ENCODE measurements around the gene SNED1.

SNED1 gene

GRCh38 chr2:241133436-241133820 is 135.0 kb downstream of the SNED1 start:
- DNase-seq, result no peak

- DNase-seq, result no peak
Observed at GRCh38 chr2:241134711-241135110, 136.3 kb downstream of the SNED1 start.

DNA sequence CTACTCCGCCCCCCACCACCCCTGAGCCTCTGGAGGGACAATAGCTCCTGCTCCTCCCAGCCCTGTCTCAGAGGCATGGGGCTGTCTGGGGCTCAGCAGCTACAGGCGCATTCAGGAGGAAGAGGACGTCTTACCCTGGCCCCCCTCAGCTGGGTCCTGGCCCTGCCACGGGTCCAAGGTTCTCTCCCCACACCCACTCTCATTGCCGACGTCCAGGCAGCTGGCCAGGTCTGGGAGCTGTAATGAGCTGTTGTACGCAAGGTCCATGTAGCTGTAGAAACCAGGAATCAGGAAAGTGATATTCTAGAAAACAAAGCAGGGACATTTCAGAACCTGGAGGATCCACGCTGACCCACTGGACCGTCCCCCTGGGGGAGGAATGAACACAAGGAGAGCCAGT is 137.3 kb downstream of the SNED1 start:
- no peak for DNase-seq

DNA sequence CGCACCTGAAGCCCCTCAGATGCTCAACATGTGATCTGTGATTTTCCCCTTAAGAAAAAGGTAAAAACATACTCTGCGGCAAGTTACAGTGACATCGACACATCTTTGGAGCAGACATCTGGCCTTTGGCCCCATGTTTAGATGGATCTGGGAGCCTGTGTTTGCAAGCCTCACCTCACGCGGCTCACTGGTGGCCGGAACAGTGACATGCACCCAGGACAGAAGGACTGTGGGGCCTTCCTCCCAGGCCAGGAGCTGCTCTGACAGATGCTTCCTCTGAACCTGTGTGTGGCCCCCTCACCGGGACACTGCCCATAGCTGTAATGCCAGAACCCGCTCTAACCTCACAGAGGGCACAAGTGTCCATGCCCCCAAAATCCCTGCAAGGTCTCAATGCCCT is 137.8 kb downstream of the SNED1 start:
- DNase-seq, result no peak

DNA sequence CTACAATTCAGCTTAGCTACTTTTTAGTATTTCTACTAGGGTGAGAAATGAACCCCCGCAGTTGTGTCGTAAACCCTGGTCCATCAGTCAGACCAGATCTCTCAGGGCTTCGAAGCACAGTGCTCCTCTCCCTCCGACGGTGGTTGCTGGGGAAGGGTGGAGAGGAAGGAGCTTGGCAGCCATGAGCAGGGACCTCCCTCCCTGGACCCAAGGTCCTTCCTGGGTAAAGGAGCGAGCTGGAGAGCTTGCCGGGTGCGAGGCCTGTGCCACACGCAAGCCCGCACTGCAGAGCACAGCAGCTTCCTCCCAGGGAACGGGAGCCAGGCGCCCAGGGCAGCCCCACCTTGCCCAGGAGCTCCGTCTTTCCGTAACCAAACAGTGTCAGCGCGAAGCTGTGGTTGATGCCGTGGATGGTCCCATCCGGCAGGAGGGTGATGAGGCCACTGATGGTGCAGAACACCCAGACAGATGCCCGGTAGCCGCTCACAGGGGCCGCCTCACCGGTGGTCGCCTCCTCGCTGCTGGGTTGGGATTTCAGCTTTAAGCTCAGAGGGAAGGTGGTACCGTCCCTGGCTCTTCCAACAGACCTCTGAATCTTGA is 138.3 kb downstream of the SNED1 start:
- no peak for DNase-seq

DNA sequence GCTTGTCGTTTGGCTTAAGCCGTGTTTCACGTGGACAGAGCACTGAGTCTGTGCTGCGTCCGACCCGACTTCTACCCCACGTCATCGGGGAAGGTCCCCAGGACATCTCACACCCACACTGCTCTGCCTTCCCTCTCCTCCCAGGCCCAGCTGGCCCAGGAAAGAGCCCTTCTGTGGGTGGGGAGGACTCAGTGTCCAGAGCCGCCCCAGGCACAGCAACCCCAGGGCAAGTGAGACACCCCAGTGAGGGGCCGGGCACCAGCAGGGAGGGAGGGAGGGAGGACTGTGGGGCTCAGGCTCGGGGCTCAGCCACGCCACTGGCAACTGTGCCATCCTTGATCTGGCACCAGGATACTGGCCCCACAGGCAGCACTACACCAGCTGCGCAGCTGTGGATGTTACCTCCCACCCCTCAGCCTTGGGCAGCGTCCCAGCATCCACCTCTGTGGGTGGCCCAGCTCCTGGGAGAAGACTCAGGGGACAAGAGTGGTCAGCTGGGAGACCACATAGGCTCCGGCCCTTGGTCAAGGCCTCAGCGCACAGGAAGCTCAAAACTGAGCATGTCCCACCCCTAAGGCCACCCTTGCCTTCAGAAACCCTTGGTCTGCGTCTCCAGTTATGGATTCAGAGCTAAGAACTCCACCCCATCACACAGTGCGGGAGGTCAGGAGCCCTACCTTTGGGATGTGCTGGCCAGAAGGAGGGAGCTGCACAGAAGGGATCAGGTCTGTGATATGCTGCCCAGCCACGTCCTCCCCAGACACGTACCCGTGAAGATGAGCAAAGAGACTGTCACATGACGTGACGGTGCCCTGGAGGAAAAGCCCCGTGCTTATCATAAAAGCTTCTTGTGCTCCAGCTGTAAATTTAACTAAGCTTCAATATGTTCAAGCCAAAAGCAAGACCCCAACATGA is 139.1 kb downstream of the SNED1 start:
- no peak for DNase-seq

GRCh38 chr2:241138471-241138870 is 140.1 kb downstream of the SNED1 start:
- DNase-seq, result no peak

DNA sequence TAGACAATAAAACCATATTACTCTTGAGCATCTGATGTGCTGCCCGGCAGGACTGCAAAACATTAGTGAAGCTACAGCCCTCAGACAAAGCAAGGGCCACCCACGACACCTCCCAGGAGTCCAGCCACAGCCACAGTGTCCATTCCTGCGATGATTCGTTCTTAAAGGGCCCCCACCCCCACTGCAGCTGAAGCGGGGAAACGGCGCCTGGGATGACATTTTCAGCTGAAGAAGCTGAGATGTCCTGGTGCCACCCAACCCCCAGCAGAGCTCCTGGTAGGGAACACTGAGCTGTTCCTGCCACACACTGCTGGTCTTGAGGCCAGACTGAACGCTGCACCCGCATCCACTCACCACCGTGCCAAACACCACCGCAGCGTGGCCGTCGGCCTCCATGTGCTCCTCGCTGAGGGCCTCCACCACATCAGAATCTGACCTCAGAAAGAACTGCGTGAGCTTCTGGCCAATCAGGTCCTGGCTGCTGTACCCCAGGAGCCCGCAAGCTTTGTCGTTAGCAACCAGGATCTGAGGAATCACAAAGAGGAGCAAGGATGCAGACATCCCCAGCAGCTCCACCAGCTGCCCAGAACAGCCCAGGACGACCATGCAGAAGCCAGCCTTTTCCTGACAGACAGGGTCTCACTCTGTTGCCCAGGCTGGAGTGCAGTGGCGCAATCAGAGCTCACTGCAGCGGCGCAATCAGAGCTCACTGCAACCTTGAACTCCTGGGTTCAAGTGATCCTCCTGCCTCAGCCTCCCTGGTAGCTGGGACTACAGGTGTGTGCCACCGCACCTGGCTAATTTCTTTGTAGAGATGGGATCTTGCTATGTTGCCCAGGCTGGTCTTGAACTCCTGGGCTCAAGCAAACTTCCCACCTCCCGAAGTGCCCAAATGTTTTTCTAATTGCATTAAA is 141.4 kb downstream of the SNED1 start:
- no peak for DNase-seq

- no peak for DNase-seq
Observed at GRCh38 chr2:241140445-241140840, 142.0 kb downstream of the SNED1 start.

GRCh38 chr2:241141214-241141770 is 142.9 kb downstream of the SNED1 start:
- no peak for DNase-seq

DNA sequence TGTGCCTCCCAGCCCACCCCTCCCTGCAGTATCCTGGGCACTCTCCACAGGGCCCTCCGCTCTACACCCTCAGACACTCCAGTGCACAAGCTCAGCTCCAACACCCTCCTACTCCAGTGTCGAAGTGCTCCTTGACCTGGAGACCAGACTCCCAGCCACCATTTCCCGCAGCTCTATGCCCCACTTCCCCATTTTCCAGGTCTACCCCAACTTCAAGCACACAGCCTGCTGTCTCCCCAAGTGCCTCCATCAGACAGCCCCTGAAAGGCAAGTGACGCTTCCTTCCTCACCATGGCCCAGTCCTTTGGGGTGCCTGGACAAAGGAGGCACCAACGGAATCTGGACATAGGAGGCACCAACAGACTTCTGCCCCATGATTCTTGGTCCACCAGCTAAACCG is 143.6 kb downstream of the SNED1 start:
- DNase-seq, result no peak

GRCh38 chr2:241142593-241142992 is 144.2 kb downstream of the SNED1 start:
- DNase-seq, result no peak

Measured in EL (cell line).